Measurements from ENCODE around the gene CADM1.

Gene CADM1

DNA sequence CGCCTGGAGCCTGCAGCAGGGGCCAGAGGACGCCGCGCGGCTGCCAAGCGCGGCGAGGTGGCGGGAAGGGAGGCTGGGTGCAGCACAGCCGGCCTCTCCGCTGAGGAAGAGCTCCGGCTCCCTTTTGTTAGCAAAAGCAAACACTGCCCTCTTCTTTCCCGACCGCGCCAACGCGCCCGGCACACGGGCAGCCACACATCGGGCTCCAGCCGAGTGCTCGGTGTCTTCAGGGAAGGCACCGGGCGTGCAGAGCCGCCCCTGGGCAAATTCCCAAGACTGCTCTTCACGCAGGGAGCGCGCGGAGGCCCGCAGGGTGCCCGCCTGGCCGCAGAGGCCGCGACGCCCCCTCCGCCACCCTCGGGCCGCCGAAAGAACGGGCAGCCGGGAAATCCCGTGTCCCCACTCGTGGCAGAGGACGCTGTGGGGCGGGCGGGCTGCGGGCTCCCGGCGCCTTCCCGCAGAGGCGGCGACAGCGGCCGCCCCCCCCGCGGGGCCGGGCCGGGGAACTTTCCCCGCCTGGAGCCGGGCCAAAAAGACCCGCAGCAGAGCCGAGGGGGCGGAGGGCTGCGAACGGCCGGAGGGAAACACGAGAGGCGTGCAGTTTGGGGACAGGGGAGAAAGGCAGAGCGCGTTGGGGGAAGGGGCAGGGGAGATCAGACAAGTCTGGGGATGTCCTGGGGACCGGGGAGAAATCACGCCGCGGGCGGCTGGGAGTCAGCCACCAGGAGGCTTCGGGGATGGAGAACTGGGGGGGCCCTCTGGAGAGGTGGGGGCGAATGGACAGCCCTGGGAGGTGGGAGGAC, 931 bp downstream of the CADM1 start:
- H3K4me3 ChIP-seq (ENCODE audit: low read depth, low read length), result peak overlapping the region; percentile 92
- TF ChIP-seq, protein P1, sequence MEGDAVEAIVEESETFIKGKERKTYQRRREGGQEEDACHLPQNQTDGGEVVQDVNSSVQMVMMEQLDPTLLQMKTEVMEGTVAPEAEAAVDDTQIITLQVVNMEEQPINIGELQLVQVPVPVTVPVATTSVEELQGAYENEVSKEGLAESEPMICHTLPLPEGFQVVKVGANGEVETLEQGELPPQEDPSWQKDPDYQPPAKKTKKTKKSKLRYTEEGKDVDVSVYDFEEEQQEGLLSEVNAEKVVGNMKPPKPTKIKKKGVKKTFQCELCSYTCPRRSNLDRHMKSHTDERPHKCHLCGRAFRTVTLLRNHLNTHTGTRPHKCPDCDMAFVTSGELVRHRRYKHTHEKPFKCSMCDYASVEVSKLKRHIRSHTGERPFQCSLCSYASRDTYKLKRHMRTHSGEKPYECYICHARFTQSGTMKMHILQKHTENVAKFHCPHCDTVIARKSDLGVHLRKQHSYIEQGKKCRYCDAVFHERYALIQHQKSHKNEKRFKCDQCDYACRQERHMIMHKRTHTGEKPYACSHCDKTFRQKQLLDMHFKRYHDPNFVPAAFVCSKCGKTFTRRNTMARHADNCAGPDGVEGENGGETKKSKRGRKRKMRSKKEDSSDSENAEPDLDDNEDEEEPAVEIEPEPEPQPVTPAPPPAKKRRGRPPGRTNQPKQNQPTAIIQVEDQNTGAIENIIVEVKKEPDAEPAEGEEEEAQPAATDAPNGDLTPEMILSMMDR (IDR thresholded peaks at IDR 0.05; ENCODE audit: low read depth, low read length, missing control alignments), result peak; percentile 53
- DNase-seq (ENCODE audit: low read depth), result no peak
- in situ Hi-C loops (cut with HindIII; ENCODE audit: low sequenced_read_pairs), result no loop called here

DNA sequence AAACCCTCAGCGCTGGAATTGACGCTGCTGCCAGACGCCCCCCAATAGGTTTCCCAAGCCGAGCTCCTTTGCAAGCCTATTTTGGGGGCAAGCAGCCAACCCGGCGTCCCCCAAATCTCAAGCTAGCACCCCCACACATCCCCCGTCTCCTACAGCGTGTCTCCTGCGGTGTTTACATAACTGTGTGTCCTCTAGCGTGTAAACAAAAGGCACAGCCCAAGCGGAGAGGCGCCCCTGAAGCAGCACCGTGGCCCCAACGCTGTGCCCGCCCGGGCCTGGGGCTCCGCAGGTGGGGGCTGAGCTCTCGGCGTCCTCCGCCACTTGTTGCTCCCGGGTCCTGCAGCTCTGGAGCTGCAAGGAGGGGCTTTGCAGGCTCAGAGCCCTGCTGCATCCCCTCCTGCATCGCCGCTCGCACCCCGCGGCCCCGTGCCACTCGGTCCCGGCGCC, 1.6 kb downstream of the CADM1 start:
- in situ Hi-C loops (cut with HindIII; ENCODE audit: low sequenced_read_pairs), result no loop called here
- DNase-seq (ENCODE audit: low read depth), result no peak
- peak overlapping the region; percentile 92 for H3K4me3 ChIP-seq (ENCODE audit: low read depth, low read length)
- TF ChIP-seq, protein P1 (IDR thresholded peaks at IDR 0.05; ENCODE audit: low read depth, low read length, missing control alignments), result no peak

DNA sequence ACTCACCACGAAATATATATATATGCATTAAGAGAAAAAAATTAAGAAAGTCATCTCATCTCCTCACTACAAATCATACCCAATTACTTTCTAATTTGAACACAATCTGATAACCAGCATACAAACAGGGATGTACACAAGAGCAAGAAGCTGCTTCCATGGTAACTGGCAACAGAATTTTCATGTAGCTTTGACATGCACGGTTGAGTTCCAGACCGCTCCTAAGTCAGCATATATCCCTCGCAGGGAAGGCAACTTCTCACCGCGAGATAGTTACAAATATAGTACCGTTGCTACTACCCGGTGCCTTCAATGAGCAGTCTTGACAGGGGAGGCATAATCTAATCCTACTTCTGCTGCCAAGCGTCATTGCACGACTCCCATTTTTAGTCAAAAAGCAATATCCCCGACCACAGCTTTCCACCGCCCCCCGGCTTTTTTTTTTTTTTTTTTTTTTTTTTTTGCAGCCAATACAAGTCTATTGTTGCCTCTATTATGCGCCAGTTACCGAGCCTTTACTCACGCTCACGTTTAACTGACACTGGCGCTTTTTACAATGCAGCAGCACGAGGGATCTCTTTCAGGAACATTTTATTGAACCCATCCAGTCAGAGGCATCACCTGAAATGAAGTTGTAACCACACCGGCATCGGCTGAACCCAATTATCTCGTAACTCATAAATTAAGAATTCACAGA, 2.2 kb downstream of the CADM1 start:
- DNase-seq (ENCODE audit: low read depth), result no peak
- H3K4me3 ChIP-seq (ENCODE audit: low read depth, low read length), result peak overlapping the region; percentile 92
- in situ Hi-C loops (cut with HindIII; ENCODE audit: low sequenced_read_pairs), result no loop called here
- TF ChIP-seq, protein P1 (IDR thresholded peaks at IDR 0.05; ENCODE audit: low read depth, low read length, missing control alignments), result no peak

DNA sequence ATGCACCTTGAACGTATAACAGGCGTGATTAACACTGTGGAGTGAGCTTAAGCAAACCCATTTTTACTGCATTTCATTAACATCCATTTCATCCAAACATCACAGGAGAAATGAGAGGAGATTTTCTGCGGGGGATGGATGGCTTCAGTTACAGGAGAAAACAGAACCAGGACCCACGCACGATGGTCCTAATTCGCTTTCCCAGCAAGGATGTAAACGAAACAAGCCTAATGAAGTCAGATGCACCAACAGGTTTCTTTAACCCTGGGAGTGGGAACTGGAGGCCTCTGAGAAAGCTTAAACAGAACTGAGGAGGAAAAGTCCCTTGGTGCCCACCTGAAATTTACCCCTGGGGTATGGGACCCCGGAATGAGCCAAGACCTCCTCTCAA, 2.7 kb downstream of the CADM1 start:
- peak overlapping the region; percentile 92 for H3K4me3 ChIP-seq (ENCODE audit: low read depth, low read length)
- TF ChIP-seq, protein P1 (IDR thresholded peaks at IDR 0.05; ENCODE audit: low read depth, low read length, missing control alignments), result no peak
- in situ Hi-C loops (cut with HindIII; ENCODE audit: low sequenced_read_pairs), result no loop called here
- no peak for DNase-seq (ENCODE audit: low read depth)

DNA sequence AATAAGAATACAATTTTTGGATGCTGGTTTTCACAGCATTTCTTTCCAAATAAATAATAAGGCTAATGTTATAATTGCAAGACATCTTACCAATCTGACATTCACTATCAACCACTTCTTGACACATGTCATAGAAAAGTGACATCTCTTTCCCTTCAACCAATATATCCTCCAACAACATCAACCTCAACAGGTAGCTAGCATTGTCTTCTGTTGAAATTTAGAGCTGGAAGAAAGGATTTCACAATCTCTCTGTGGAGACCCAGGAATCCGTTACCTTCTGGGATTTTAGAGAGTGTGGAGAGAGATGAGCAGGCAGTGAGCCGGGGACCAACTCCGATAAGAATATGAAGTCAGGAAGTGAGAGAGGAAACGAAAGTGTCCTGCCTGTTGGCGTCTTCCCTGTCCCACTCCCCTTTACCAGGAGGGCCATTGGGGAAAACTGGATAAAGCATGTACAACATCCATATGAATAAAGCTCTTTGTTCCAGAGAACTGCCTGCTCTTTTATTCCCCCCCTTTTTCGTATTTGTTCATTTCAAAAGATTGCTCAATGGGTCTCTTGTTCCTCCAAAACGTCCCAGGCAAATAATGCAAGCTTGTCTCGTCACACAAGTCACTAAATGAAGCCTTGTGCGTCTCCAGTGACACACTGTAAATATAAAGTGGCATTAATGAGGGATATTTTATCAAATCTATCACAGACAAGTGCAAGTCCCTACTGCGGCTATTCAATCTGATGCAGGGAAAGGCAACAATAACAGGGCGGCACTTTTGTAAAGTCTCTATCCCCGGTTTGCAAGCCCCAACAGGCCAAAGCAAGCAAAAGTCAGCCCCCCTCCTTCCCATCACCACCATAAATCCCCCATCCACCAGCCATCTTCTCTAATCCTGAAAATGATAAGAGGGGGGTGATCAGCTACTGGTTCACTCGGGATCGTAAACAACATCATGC, 3.4 kb downstream of the CADM1 start:
- H3K4me3 ChIP-seq (ENCODE audit: low read depth, low read length), result peak overlapping the region; percentile 92
- DNase-seq (ENCODE audit: low read depth), result no peak
- in situ Hi-C loops (cut with HindIII; ENCODE audit: low sequenced_read_pairs), result no loop called here
- TF ChIP-seq, protein P1 (IDR thresholded peaks at IDR 0.05; ENCODE audit: low read depth, low read length, missing control alignments), result no peak

DNA sequence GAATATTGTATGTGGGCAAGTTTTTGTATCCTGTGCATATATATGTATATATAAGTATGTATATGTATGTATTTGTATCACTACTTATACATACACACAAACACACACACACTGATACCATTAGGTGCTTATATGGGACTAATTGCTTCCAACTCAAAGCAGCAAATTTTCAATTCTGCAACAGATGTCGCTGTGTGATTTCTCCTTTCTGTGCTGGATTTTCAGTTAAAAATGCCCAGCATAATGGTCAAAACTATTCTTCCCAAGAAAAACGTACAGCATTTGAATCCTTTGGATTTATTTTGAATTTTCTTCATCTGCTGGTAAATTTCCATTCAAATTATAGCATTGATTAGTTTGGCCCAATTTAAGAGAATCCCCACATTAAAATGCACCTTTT, 4.3 kb downstream of the CADM1 start:
- no peak overlapping the region for H3K4me3 ChIP-seq (ENCODE audit: low read depth, low read length)
- TF ChIP-seq, protein P1 (IDR thresholded peaks at IDR 0.05; ENCODE audit: low read depth, low read length, missing control alignments), result no peak
- in situ Hi-C loops (cut with HindIII; ENCODE audit: low sequenced_read_pairs), result no loop called here
- no peak for DNase-seq (ENCODE audit: low read depth)

Data from astrocyte of the cerebellum (primary cell).